Suppressor macrophage treated with lipopolysaccharide for 1 hour (primary cell): Measurements from ENCODE around the gene CHST8.
"Not testable (repeated sequence)": the region's sequence is repeated elsewhere in the genome, so short reads cannot be mapped to it uniquely, and the experiment has no call there.

Experiments used
- DNase-seq, 3 donors: peaks; one replicate each; pipeline ENCODE4 v3.0.0-alpha.2; 2020 to 2022

The CHST8 gene

GRCh38 chr19:33691736-33692135, 70.0 kb downstream of the CHST8 start:
- DNase-seq = no peak

- DNase-seq = no peak
Measured at GRCh38 chr19:33693678-33694077, 71.9 kb downstream of the CHST8 start.

- DNase-seq = not testable (repeated sequence)
Measured at GRCh38 chr19:33695547-33695946, 73.8 kb downstream of the CHST8 start.

GRCh38 chr19:33697766-33698165, 76.0 kb downstream of the CHST8 start:
- DNase-seq = no peak

GRCh38 chr19:33698576-33699435, 77.1 kb downstream of the CHST8 start:
- DNase-seq = no peak

- DNase-seq = no peak
Measured at GRCh38 chr19:33699754-33700407, 78.1 kb downstream of the CHST8 start.

- DNase-seq = no peak
Measured at GRCh38 chr19:33700408-33701013, 78.8 kb downstream of the CHST8 start.

GRCh38 chr19:33701565-33701964, 79.8 kb downstream of the CHST8 start:
- no peak for DNase-seq

- DNase-seq = no peak
Measured at GRCh38 chr19:33702606-33703437, 81.1 kb downstream of the CHST8 start.

- DNase-seq = no peak
Measured at GRCh38 chr19:33703438-33703750, 81.6 kb downstream of the CHST8 start.

- DNase-seq = no peak
Measured at GRCh38 chr19:33703821-33704220, 82.1 kb downstream of the CHST8 start.

GRCh38 chr19:33704271-33704670, 82.5 kb downstream of the CHST8 start:
- DNase-seq = no peak

GRCh38 chr19:33705090-33705847, 83.5 kb downstream of the CHST8 start:
- no peak for DNase-seq

GRCh38 chr19:33705860-33706259, 84.1 kb downstream of the CHST8 start:
- no peak for DNase-seq

GRCh38 chr19:33706631-33707030, 84.9 kb downstream of the CHST8 start:
- DNase-seq = no peak

GRCh38 chr19:33712268-33712667, 90.5 kb downstream of the CHST8 start:
- DNase-seq = no peak

- DNase-seq = no peak
Measured at GRCh38 chr19:33713194-33713593, 91.4 kb downstream of the CHST8 start.

- no peak for DNase-seq
Measured at GRCh38 chr19:33714149-33714548, 92.4 kb downstream of the CHST8 start.

- no peak for DNase-seq
Measured at GRCh38 chr19:33715462-33715861, 93.7 kb downstream of the CHST8 start.

- DNase-seq = no peak
Measured at GRCh38 chr19:33717878-33718277, 96.1 kb downstream of the CHST8 start.

- no peak for DNase-seq
Measured at GRCh38 chr19:33718651-33719254, 97.0 kb downstream of the CHST8 start.
